Smooth muscle cell (in vitro differentiated cells): ENCODE measurements around the gene SEC23B. TPM values are rescaled to one million over a fixed set of nuclear protein-coding genes. Genes with fewer than 3 reads are reported as not detected.

Experiments used
- DNase-seq: peaks from one replicate; lab custom pipeline; 2025; ENCODE audit not compliant: unreplicated experiment; lab: John Stamatoyannopoulos, UW
- H2AFZ ChIP-seq: fragments of 200-600 bp; sonication (generic); 2 replicates; pipeline ENCODE4 v1.6.0; 2016; ENCODE audit warnings: antibody characterized with exemption, low read depth, mild to moderate bottlenecking
- H3F3A ChIP-seq: fragments of 200-600 bp; sonication (generic); 2 replicates; pipeline ENCODE4 v1.6.0; 2017; ENCODE audit warnings: antibody characterized with exemption, low read depth
- H3K27ac ChIP-seq: fragments of 200-600 bp; sonication (generic); 2 replicates; pipeline ENCODE4 v1.5.1; 2016; ENCODE audit warnings: low read depth, mild to moderate bottlenecking
- H3K27me3 ChIP-seq: fragments of 200-600 bp; sonication (generic); 2 replicates; pipeline ENCODE4 v1.6.1; 2016; ENCODE audit warnings: low read depth, mild to moderate bottlenecking
- H3K36me3 ChIP-seq: fragments of 200-600 bp; sonication (generic); 2 replicates; pipeline ENCODE4 v1.5.1; 2016; ENCODE audit warnings: low read depth
- H3K4me1 ChIP-seq: fragments of 200-600 bp; sonication (generic); 2 replicates; pipeline ENCODE4 v1.5.1; 2016; ENCODE audit warnings: low read depth
- H3K4me2 ChIP-seq: fragments of 200-600 bp; sonication (generic); 2 replicates; pipeline ENCODE4 v1.6.0; 2016; ENCODE audit warnings: mild to moderate bottlenecking
- H3K4me3 ChIP-seq: fragments of 200-600 bp; sonication (generic); 2 replicates; pipeline ENCODE4 v1.5.1; 2016; ENCODE audit warnings: mild to moderate bottlenecking
- H3K79me2 ChIP-seq: fragments of 200-600 bp; sonication (generic); 2 replicates; pipeline ENCODE4 v1.6.0; 2016; ENCODE audit warnings: low read depth, mild to moderate bottlenecking
- H3K9ac ChIP-seq: fragments of 200-600 bp; sonication (generic); 2 replicates; pipeline ENCODE4 v1.6.0; 2016; ENCODE audit warnings: low read depth
- H3K9me3 ChIP-seq: fragments of 200-600 bp; sonication (generic); replicated peaks from 2 replicates; pipeline ENCODE4 v1.5.1; 2016; ENCODE audit warnings: low read depth
- H4K20me1 ChIP-seq: fragments of 200-600 bp; sonication (generic); 2 replicates; pipeline ENCODE4 v1.6.0; 2016; ENCODE audit warnings: low read depth
- CTCF ChIP-seq: fragments of 200-600 bp; sonication (generic); IDR thresholded peaks from 2 replicates; pipeline ENCODE4 v1.5.1; 2017; ENCODE audit warnings: borderline replicate concordance, mild to moderate bottlenecking, antibody characterized with exemption; ENCODE audit not compliant: insufficient read depth, poor library complexity, severe bottlenecking
- WGBS: methylation state at CpG from one replicate; pipeline ENCODE4 v1.1.7; 2016; ENCODE audit warnings: low lambda C conversion rate; 5-methylcytosine and 5-hydroxymethylcytosine counted together
- microRNA counts: library from miRNA; unstranded; fragments of <30 nt; microRNA quantifications from one replicate; lab custom pipeline; 2016
- microRNA-seq: library from miRNA; unstranded; fragments of <30 nt; microRNA quantifications from one replicate; pipeline ENCODE4, GENCODE V29; 2016; ENCODE audit warnings: borderline number of aligned reads
- polyA plus RNA-seq: library from polyadenylated mRNA; unstranded; fragments of >200 nt; fragmentation: Nextera tagmentation; extraction: Ambion mirVana; gene quantifications from 2 replicates; pipeline ENCODE4 v1.2.1, GENCODE V29; 2016
- small RNA-seq: library from RNA; depleted of rRNA; stranded (forward); fragments of <200 nt; gene quantifications from one replicate; pipeline ENCODE3, GENCODE V24; 2014
- total RNA-seq: library from RNA; depleted of rRNA; stranded (reverse); fragments of >200 nt; gene quantifications from 2 replicates; pipeline ENCODE4 v1.2.3, GENCODE V29; 2014

SEC23B gene
- total and polyA plus RNA-seq, 2 experiments from 2014 or later: 53.9 to 55.6 TPM

- Histone ChIP-seq H3K27me3 (no peaks in the 10 kb centered on the region), H3K4me1 (peaks cover 3% of the 10 kb centered on the region), H3K9ac (no peak overlapping the region), H3F3A (peaks cover 3% of the 10 kb centered on the region), H3K9me3 (no peaks in the 10 kb centered on the region), H3K27ac (no peak overlapping the region), H3K4me3 (no peak overlapping the region), H3K4me2 (no peak overlapping the region), H2AFZ (no peak overlapping the region), H4K20me1 (no peaks in the 10 kb centered on the region), H3K79me2 (no peaks in the 10 kb centered on the region), H3K36me3 (no peaks in the 10 kb centered on the region)
- WGBS: 87% methylated on average over 8 of the region's 8 CpGs
- TF ChIP-seq CTCF: no peak
- no peak for DNase-seq
These were observed 82.4 kb downstream of the SEC23B start for GRCh38 chr20:18589941-18590674.

GRCh38 chr20:18596270-18596669 is 88.5 kb downstream of the SEC23B start:
- Histone ChIP-seq H3K9me3 (no peaks in the 10 kb centered on the region), H3K4me1 (no peaks in the 10 kb centered on the region), H3F3A (no peaks in the 10 kb centered on the region), H3K79me2 (no peaks in the 10 kb centered on the region), H3K36me3 (no peaks in the 10 kb centered on the region), H3K4me3 (no peak overlapping the region), H3K27ac (no peak overlapping the region), H3K9ac (no peak overlapping the region), H3K4me2 (no peak overlapping the region), H4K20me1 (no peaks in the 10 kb centered on the region), H2AFZ (no peak overlapping the region), H3K27me3 (no peaks in the 10 kb centered on the region)
- DNase-seq: no peak
- TF ChIP-seq CTCF: no peak

GRCh38 chr20:18609741-18610140 is 102.0 kb downstream of the SEC23B start:
- no peaks in the 10 kb centered on the region for H4K20me1 ChIP-seq
- H3K27ac ChIP-seq: no peak overlapping the region
- no peaks in the 10 kb centered on the region for H3F3A ChIP-seq
- no peaks in the 10 kb centered on the region for H3K9me3 ChIP-seq
- no peak overlapping the region for H2AFZ ChIP-seq
- no peak overlapping the region for H3K4me3 ChIP-seq
- no peak overlapping the region for H3K9ac ChIP-seq
- TF ChIP-seq CTCF: no peak
- no peaks in the 10 kb centered on the region for H3K27me3 ChIP-seq
- H3K4me1 ChIP-seq: no peaks in the 10 kb centered on the region
- no peaks in the 10 kb centered on the region for H3K79me2 ChIP-seq
- no peak for DNase-seq
- no peaks in the 10 kb centered on the region for H3K36me3 ChIP-seq
- no peak overlapping the region for H3K4me2 ChIP-seq

MicroRNAs within 50 kb of the gene (microRNA counts, 767-probe panel; counts per million panel counts)
- microRNA hsa-miR-3192 (lab: Ali Mortazavi, UCI): 183 counts per million

Small RNAs within 50 kb of the gene (microRNA-seq; reads per million reads assigned to microRNA genes)
- gene MIR3192: 1.8 reads per million

Small RNAs within 50 kb of the gene (small RNA-seq; reads per million reads assigned to genes)
- not detected for gene MIR3192
- gene RN7SL638P: not detected
- gene RNU6ATAC34P: not detected

Other genes with a start within 250 kb of the SEC23B start
- 12.5 and 22.2 TPM in 2 replicates for gene ZNF133, start 219.4 kb upstream of the SEC23B start, total RNA-seq
- 14.1 and 22.4 TPM in 2 replicates for gene ZNF133, start 219.4 kb upstream of the SEC23B start, polyA plus RNA-seq
- 2.7 and 2.9 TPM in 2 replicates for gene DZANK1, start 40.9 kb upstream of the SEC23B start, total RNA-seq
- gene DZANK1, start 40.9 kb upstream of the SEC23B start, polyA plus RNA-seq: 2.5 and 3.1 TPM in 2 replicates
- 25.3 and 74.9 TPM in 2 replicates for gene POLR3F, start 40.5 kb upstream of the SEC23B start, total RNA-seq
- gene POLR3F, start 40.5 kb upstream of the SEC23B start, polyA plus RNA-seq: 7.8 and 8.1 TPM in 2 replicates
- gene RBBP9, start 10.7 kb upstream of the SEC23B start, total RNA-seq: 26.1 and 29.8 TPM in 2 replicates
- gene RBBP9, start 10.7 kb upstream of the SEC23B start, polyA plus RNA-seq: 3.0 and 4.2 TPM in 2 replicates
- gene SMIM26, start 59.5 kb downstream of the SEC23B start, total RNA-seq: 88.6 and 161 TPM in 2 replicates
- gene SMIM26, start 59.5 kb downstream of the SEC23B start, polyA plus RNA-seq: 71.8 and 90.0 TPM in 2 replicates
- 23.9 and 27.5 TPM in 2 replicates for gene DTD1, start 80.1 kb downstream of the SEC23B start, total RNA-seq
- gene DTD1, start 80.1 kb downstream of the SEC23B start, polyA plus RNA-seq: 26.9 and 27.2 TPM in 2 replicates